AG04449 (cell line): Measurements from ENCODE around the gene CMIP.

Experiments used
- CTCF ChIA-PET: fragments of 350-600 bp; formaldehyde crosslinking; extraction: SDS; loops from one replicate; lab custom pipeline; 2021; ENCODE audit warnings: antibody characterized with exemption; lab: Yijun Ruan, JAX
- POLR2A ChIA-PET: fragments of 400-600, 350-600 bp; formaldehyde crosslinking; extraction: SDS; loops from one replicate; lab custom pipeline; 2020; ENCODE audit warnings: antibody characterized with exemption, inconsistent platforms; lab: Yijun Ruan, JAX
- DNase-seq: peaks from one replicate; pipeline ENCODE4 v3.0.0-alpha.2; 2010; ENCODE audit warnings: low read depth, low spot score
- H3K4me3 ChIP-seq: 2 replicates; pipeline ENCODE4 v1.5.1; 2011; ENCODE audit warnings: low read depth, mild to moderate bottlenecking, control low read depth, low read length
- TF ChIP-seq, protein P1 (sequence below): IDR thresholded peaks from one replicate; pipeline ENCODE4 v1.5.1; 2011; ENCODE audit warnings: mild to moderate bottlenecking, moderate library complexity, low read length, control low read depth, inconsistent platforms; ENCODE audit not compliant: insufficient read depth; ENCODE audit errors: missing control alignments

The CMIP gene

DNA sequence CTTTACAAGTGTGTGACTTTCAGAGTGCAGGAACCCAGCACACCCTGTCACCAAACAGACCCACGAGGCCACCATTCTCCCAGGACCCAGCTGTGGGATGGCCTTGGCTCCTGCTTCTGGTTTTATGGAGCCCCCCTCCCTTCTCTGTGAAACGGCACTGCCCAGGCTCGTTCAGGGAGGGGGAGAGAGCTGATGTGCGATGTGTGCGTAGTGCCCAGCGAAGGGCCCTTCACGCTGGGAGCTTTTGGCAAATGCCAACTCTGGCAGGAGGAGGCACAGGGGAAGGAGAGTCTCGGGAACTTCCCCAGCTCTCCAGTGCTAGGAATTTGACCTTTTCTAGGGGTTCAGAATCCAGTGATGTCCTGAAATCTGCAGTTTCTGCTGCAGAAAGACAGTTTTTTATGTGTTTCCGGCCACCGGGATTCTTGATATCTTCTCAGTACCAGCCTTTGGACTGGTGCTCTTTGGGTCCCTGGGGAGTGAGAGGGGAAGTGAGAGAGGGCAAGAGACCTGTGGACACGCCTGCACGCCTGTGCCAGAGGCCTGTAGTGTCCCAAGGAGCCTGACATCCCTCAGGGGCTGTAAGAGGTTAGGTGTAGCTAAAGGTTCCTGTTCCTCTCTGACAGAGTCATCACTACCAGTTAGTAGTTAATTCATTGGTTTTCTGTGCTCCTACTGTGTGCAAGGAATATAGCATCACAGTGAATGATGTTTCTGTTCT, 45.1 kb downstream of the CMIP start:
- H3K4me3 ChIP-seq: no peak overlapping the region
- CTCF ChIA-PET: no interaction called here
- no peak for DNase-seq
- TF ChIP-seq, protein P1, sequence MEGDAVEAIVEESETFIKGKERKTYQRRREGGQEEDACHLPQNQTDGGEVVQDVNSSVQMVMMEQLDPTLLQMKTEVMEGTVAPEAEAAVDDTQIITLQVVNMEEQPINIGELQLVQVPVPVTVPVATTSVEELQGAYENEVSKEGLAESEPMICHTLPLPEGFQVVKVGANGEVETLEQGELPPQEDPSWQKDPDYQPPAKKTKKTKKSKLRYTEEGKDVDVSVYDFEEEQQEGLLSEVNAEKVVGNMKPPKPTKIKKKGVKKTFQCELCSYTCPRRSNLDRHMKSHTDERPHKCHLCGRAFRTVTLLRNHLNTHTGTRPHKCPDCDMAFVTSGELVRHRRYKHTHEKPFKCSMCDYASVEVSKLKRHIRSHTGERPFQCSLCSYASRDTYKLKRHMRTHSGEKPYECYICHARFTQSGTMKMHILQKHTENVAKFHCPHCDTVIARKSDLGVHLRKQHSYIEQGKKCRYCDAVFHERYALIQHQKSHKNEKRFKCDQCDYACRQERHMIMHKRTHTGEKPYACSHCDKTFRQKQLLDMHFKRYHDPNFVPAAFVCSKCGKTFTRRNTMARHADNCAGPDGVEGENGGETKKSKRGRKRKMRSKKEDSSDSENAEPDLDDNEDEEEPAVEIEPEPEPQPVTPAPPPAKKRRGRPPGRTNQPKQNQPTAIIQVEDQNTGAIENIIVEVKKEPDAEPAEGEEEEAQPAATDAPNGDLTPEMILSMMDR: no peak
- POLR2A ChIA-PET: no interaction called here

DNA sequence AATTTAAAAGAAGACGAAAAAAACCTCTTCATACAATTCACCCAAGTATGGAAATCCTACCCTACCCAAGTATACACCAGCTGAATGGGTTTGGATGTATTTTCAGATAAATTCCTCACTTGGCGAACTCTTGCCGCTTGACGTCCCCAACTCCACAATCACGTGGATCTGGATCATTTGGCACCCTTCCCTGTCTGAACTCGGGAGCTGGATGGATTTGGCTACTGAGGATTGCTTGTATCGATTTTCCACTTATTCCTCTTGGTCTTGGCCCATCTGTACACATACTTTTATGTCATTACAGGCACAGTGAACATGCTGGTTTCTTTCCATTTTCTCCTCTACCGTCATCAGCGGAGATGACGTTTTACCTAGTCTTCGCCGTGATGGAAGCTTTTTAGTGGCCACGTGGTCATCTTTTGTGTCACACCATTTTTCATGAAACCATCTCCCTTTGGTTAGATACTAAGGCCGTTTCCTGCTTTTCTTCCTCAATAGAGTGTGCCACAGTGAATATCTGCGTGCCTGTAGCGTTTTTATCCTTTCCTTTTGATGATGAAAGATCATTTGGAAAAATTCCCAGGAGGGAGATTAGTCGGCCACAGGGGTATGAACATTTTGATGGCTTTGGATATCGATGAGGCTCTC, 47.1 kb downstream of the CMIP start:
- TF ChIP-seq, protein P1: no peak
- no peak overlapping the region for H3K4me3 ChIP-seq
- POLR2A ChIA-PET: no interaction called here
- CTCF ChIA-PET: interaction anchor here (1.8 kb wide), 1 partner anchor 32 kb away, joined by 4 read pairs; no protein-coding TSS in a partner anchor
- no peak for DNase-seq

DNA sequence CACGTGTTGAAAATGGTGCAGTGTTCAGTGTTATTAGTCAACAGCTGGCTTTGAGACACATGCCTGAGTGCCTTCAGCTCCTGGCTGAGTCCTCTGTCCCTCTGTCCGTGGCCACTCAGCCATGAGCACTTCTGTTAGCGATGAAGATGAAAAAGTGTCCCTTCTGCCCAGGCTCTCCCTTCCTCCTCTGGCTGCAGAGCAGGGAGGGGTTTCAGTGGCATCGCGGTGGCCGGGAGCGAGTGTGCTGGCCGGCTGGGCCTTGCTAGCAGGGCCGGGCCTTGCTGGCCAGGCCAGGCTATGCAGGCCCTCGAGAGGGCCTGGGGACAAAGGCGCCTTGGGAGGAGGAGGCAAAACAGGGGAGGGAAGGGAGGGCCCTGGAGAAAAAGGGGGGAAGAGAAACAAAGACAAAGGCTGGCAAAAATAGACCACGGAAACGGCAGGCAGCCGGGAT, 47.7 kb downstream of the CMIP start:
- H3K4me3 ChIP-seq: no peak overlapping the region
- TF ChIP-seq, protein P1: no peak
- DNase-seq: no peak
- ChIA-PET CTCF (interaction anchor here (1.8 to 3.0 kb wide), 2 partner anchors 9 to 31 kb away, joined by 4 to 13 read pairs; no protein-coding TSS in a partner anchor), POLR2A (interaction anchor here (1.3 kb wide), 1 partner anchor 36 kb away, joined by 3 read pairs; no protein-coding TSS in a partner anchor)

DNA sequence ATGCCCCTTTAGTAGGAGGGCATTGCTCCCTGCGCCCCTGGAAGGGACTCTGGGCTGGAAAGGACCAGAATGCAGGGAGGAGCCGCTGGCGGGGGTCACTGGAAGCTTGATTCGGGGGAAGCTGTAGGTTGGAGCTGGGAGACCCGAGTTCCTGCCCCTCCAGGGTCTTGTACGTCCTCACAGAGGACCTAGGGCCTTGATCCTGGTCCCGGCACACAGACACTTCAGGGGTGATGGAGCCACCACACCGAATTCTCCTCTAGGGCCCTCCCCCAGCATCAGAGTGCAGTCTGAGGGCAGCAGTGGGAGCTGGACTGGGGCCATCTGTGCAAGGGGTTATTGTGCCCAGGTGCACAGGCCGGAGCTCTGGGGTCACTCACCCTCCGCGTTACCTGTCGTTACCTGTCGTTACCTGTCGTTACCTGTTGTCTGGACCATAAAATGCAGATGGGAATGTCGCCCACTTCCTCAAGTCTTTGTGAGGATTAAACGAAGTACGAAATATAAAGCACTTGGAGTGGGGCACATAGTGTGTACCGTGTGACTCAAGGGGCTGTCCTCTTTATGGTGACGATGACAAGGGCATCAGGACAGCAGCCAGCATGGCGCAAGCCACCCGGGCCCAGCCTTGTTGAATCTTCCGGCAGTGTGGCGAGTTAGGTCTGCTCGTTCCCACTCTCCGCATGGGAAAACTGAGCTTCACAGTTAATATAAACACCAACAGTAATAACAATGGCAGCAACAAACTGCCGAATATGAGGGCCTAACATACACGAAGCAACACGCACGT, 48.6 kb downstream of the CMIP start:
- ChIA-PET POLR2A (interaction anchor here (1.3 kb wide), 1 partner anchor 37 kb away, joined by 3 read pairs; no protein-coding TSS in a partner anchor), CTCF (interaction anchor here (3.0 kb wide), 1 partner anchor 10 kb away, joined by 13 read pairs; no protein-coding TSS in a partner anchor)
- DNase-seq: no peak

DNA sequence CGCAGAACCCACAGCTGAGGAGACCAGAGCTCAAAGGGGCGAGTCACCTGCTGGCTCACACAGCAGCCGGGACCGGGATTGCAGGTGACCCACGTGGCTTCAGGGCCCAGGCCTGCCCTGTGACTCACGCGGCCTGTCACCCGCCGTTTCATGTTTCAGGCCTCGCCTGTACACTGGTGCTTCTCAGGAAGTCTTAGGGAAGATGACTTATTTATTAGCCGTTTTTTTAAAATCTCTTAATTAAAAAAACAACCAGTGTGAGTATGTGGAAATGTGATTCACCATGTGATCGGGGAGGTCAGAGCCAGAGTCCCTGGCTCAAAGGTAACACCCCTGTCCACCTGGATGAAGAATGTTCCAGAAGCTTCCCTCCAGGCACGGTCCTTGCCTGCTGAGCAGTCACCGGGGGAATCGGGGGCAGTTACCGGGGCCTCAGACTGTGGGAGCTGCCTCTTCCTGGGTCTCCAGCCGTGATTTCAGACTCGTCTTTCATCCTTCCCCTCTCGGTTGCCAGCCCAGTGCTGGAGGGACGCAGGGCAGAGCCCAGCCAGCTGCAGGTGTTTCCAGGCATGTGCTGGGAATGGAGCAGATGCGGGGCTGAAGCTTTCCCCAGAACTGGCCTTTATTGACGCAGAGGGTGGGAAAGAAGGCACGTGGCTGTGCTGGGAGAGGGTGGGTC, 49.3 kb downstream of the CMIP start:
- TF ChIP-seq, protein P1: no peak
- ChIA-PET CTCF (interaction anchor here (3.0 kb wide), 1 partner anchor 11 kb away, joined by 13 read pairs; no protein-coding TSS in a partner anchor), POLR2A (interaction anchor here (1.3 kb wide), 1 partner anchor 38 kb away, joined by 3 read pairs; no protein-coding TSS in a partner anchor)
- DNase-seq: peak; percentile 28
- no peak overlapping the region for H3K4me3 ChIP-seq

More for the DNA sequence above, 48.6 kb downstream of the CMIP start:
- TF ChIP-seq, protein P1: no peak
- no peak overlapping the region for H3K4me3 ChIP-seq
